Testis (tissue), 2 donors: ENCODE measurements around the gene SDK1.

Experiments used
- POLR2A ChIP-seq: fragments of 450-650 bp; IDR thresholded peaks from one replicate; pipeline ENCODE4 v1.6.1; 2017; ENCODE audit warnings: antibody characterized with exemption, mild to moderate bottlenecking, moderate library complexity
- TF ChIP-seq, protein P1 (sequence below), 3 experiments: fragments of 450-650 bp in 2 of 3; fragments of 200-600 bp in 1 of 3; sonication (generic) in 1 of 3; IDR thresholded peaks; one replicate each; pipeline ENCODE4 v1.5.1; 2016 to 2019; ENCODE audit warnings: antibody characterized with exemption in 3 of 3, mild to moderate bottlenecking in 2 of 3, moderate library complexity in 1 of 3

DNA sequence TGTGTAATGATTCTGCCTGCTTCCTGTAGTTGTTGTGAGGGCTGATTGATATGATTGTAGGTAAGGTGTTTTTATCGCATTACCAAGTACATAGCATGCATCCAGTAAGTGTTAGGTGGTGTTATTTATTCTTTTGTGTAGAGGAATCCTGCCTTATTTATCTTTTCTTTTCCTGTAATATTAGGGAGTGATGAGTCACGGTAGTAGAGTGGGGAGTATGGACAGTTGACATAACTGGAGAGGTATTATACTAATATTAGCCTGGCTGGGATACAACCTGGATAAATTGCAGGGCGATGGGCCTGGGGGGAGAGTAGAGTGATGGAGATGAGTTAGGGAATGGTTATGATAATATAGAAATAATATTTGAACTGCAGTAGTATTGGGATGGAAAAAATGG lies 9.8 kb downstream of the SDK1 start:
- TF ChIP-seq, protein P1, sequence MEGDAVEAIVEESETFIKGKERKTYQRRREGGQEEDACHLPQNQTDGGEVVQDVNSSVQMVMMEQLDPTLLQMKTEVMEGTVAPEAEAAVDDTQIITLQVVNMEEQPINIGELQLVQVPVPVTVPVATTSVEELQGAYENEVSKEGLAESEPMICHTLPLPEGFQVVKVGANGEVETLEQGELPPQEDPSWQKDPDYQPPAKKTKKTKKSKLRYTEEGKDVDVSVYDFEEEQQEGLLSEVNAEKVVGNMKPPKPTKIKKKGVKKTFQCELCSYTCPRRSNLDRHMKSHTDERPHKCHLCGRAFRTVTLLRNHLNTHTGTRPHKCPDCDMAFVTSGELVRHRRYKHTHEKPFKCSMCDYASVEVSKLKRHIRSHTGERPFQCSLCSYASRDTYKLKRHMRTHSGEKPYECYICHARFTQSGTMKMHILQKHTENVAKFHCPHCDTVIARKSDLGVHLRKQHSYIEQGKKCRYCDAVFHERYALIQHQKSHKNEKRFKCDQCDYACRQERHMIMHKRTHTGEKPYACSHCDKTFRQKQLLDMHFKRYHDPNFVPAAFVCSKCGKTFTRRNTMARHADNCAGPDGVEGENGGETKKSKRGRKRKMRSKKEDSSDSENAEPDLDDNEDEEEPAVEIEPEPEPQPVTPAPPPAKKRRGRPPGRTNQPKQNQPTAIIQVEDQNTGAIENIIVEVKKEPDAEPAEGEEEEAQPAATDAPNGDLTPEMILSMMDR (IDR thresholded peaks at IDR 0.05) = no peak
- no peak for TF ChIP-seq POLR2A
